Mesothelial cell of epicardium (in vitro differentiated cells): ENCODE results near the gene EML3. TPM values are rescaled to one million over a fixed set of nuclear protein-coding genes. Genes with fewer than 3 reads are reported as not detected.

Experiments
- DNase-seq, 2 experiments: peaks; one replicate each; pipeline ENCODE4 v3.0.0; 2021; ENCODE audit warnings: low spot score in 2 of 2; ENCODE audit not compliant: unreplicated experiment in 2 of 2
- H3K27ac Mint-ChIP-seq: 2 replicates; pipeline ENCODE4 v1.8.0; 2021; ENCODE audit warnings: mixed read lengths
- H3K27me3 Mint-ChIP-seq: 2 replicates; pipeline ENCODE4 v1.8.0; 2021; ENCODE audit warnings: low read depth, mixed read lengths
- H3K36me3 Mint-ChIP-seq: 2 replicates; pipeline ENCODE4 v1.8.0; 2021; ENCODE audit warnings: mixed read lengths
- H3K4me1 Mint-ChIP-seq: 2 replicates; pipeline ENCODE4 v1.8.0; 2021; ENCODE audit warnings: mixed read lengths
- H3K4me3 Mint-ChIP-seq: 2 replicates; pipeline ENCODE4 v1.8.0; 2021; ENCODE audit warnings: mild to moderate bottlenecking, moderate library complexity, mixed read lengths
- H3K9me3 Mint-ChIP-seq: 2 replicates; pipeline ENCODE4 v1.8.0; 2021; ENCODE audit warnings: mixed read lengths
- CTCF ChIP-seq: fragments of 200-600 bp; sonication (generic); IDR thresholded peaks from one replicate; pipeline ENCODE4 v1.5.0; 2021; ENCODE audit warnings: antibody characterized with exemption; ENCODE audit not compliant: unreplicated experiment
- total RNA-seq: library from RNA; stranded (reverse); gene quantifications from 3 replicates; pipeline ENCODE4 v1.2.1, GENCODE V29; 2021

EML3 gene
- total RNA-seq, 1 donor from 2014 or later = 54.3 TPM

GRCh38 chr11:62603776-62604299, 8.7 kb downstream of the EML3 start:
- H3K4me3 Mint-ChIP-seq = peak overlapping the region; percentile 53
- peaks cover 32% of the 10 kb centered on the region for H3K4me1 Mint-ChIP-seq
- H3K27me3 Mint-ChIP-seq = peaks cover 4% of the 10 kb centered on the region
- no peaks in the 10 kb centered on the region for H3K9me3 Mint-ChIP-seq
- H3K27ac Mint-ChIP-seq = no peak overlapping the region
- no peak for TF ChIP-seq CTCF
- H3K36me3 Mint-ChIP-seq = peaks cover 8% of the 10 kb centered on the region
- DNase-seq = no peak

- Mint-ChIP-seq H3K36me3 (peaks cover 15% of the 10 kb centered on the region), H3K27ac (peak overlapping the region; percentile 11), H3K4me3 (peak overlapping the region; percentile 53), H3K9me3 (no peaks in the 10 kb centered on the region), H3K27me3 (peaks cover 4% of the 10 kb centered on the region), H3K4me1 (peaks cover 35% of the 10 kb centered on the region)
- no peak for DNase-seq
- no peak for TF ChIP-seq CTCF
Observed at GRCh38 chr11:62603072-62603408, 9.5 kb downstream of the EML3 start.

- peak in 1 of 2 experiments; percentile 47 for DNase-seq
- peaks cover 20% of the 10 kb centered on the region for H3K36me3 Mint-ChIP-seq
- no peaks in the 10 kb centered on the region for H3K9me3 Mint-ChIP-seq
- no peak for TF ChIP-seq CTCF
- peak overlapping the region; percentile 94 for H3K27ac Mint-ChIP-seq
- H3K27me3 Mint-ChIP-seq = peaks cover 4% of the 10 kb centered on the region
- peaks cover 35% of the 10 kb centered on the region for H3K4me1 Mint-ChIP-seq
- H3K4me3 Mint-ChIP-seq = peak overlapping the region; percentile 81
Observed at GRCh38 chr11:62602141-62603071, 10.2 kb downstream of the EML3 start.

GRCh38 chr11:62601372-62602140, 11.0 kb downstream of the EML3 start, which contains the start of gene MTA2:
TSS of gene MTA2 (minus strand) at chr11:62601865. CDS start at chr11:62601450, 415 bp downstream.
- H3K9me3 Mint-ChIP-seq = no peaks in the 10 kb centered on the region
- peaks cover 22% of the 10 kb centered on the region for H3K36me3 Mint-ChIP-seq
- H3K27ac Mint-ChIP-seq = peak within 1 kb of the TSS; percentile 94
- H3K27me3 Mint-ChIP-seq = peaks cover 4% of the 10 kb centered on the region
- peak; percentile 90 to 100 for DNase-seq
- TF ChIP-seq CTCF = no peak
- peak within 1 kb of the TSS; percentile 81 for H3K4me3 Mint-ChIP-seq
- H3K4me1 Mint-ChIP-seq = peaks cover 33% of the 10 kb centered on the region

- H3K4me1 Mint-ChIP-seq = peaks cover 33% of the 10 kb centered on the region
- DNase-seq = no peak
- peak overlapping the region; percentile 81 for H3K4me3 Mint-ChIP-seq
- H3K27ac Mint-ChIP-seq = peak overlapping the region; percentile 82
- no peaks in the 10 kb centered on the region for H3K9me3 Mint-ChIP-seq
- peaks cover 4% of the 10 kb centered on the region for H3K27me3 Mint-ChIP-seq
- peaks cover 22% of the 10 kb centered on the region for H3K36me3 Mint-ChIP-seq
- no peak for TF ChIP-seq CTCF
Observed at GRCh38 chr11:62601122-62601371, 11.5 kb downstream of the EML3 start.
